Measurements from ENCODE around the gene INPP5A. TPM values are rescaled to one million over a fixed set of nuclear protein-coding genes. Genes with fewer than 3 reads are reported as not detected.
"Not testable (repeated sequence)": the region's sequence is repeated elsewhere in the genome, so short reads cannot be mapped to it uniquely, and the experiment has no call there.

INPP5A gene
- total RNA-seq, 1 donor from 2014 or later: 105 TPM

DNA sequence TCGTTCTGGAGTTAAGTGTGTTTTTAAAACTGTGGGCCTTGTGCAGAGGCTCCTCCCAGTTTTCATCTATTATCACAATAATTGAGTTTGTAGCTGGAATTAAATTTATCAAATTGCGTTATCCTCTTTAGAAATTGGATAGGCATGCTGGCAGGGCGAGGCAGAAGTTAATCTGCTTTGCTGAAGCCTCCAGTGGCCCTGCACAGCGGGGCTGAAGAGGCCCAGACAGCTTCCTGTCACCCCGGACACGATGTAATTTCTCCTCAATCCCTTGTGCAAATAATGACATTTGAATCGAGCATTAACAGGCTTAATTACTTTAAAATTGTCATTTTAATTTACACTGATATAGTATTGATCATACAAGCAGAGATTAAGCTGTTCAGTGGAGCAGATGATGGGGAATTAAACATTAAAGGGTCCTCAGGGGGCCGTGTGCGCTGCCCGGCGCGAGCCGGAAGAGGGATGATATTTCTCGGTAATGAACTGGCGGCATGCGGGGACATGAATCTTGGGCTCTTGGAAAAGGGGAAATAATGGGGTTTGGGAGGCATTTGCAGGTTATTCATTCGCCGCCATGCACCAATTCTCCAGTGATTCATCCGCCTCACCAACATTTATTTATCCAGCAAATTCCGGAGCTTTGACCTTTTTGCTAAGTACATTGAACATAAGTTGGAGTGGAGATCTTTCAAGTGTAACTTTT, 129.9 kb downstream of the INPP5A start:
- intact Hi-C loops (cut with micrococcal nuclease): no loop called here

DNA sequence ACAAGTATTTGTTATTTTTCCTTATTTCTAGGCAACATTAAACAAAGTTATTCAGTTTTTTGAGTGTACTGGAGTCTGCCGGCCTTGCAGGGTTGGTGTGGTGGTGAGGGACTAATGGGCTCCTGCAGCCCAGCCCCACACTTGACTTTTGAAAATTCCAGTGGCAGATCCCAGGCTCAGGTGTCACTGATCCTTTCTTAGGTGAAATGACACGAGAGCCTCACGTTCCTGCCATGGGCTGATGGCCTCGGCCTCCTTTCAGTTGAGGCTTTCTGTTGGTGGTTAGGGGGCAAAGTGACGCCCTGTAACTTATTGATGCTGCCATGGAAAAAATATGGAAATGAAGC, 130.4 kb downstream of the INPP5A start:
- Histone ChIP-seq H3K9me3 (replicated peaks) (no peaks in the 10 kb centered on the region), H3K27me3 (ENCODE audit: low read depth) (no peaks in the 10 kb centered on the region), H3K36me3 (peaks cover 5% of the 10 kb centered on the region), H3K27ac (replicated peaks) (no peak overlapping the region), H3K4me3 (no peak overlapping the region), H3K4me1 (peaks cover 19% of the 10 kb centered on the region)
- DNase-seq: no peak
- intact Hi-C loops (cut with micrococcal nuclease): no loop called here
- TF ChIP-seq, protein P1, sequence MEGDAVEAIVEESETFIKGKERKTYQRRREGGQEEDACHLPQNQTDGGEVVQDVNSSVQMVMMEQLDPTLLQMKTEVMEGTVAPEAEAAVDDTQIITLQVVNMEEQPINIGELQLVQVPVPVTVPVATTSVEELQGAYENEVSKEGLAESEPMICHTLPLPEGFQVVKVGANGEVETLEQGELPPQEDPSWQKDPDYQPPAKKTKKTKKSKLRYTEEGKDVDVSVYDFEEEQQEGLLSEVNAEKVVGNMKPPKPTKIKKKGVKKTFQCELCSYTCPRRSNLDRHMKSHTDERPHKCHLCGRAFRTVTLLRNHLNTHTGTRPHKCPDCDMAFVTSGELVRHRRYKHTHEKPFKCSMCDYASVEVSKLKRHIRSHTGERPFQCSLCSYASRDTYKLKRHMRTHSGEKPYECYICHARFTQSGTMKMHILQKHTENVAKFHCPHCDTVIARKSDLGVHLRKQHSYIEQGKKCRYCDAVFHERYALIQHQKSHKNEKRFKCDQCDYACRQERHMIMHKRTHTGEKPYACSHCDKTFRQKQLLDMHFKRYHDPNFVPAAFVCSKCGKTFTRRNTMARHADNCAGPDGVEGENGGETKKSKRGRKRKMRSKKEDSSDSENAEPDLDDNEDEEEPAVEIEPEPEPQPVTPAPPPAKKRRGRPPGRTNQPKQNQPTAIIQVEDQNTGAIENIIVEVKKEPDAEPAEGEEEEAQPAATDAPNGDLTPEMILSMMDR (IDR thresholded peaks at IDR 0.05; ENCODE audit: borderline replicate concordance): no peak

More for the DNA sequence above, 129.9 kb downstream of the INPP5A start:
- no peak overlapping the region for H3K27ac ChIP-seq (replicated peaks)
- H3K9me3 ChIP-seq (replicated peaks): no peaks in the 10 kb centered on the region
- H3K27me3 ChIP-seq (ENCODE audit: low read depth): no peaks in the 10 kb centered on the region
- H3K36me3 ChIP-seq: peaks cover 5% of the 10 kb centered on the region
- peaks cover 19% of the 10 kb centered on the region for H3K4me1 ChIP-seq
- H3K4me3 ChIP-seq: no peak overlapping the region
- TF ChIP-seq, protein P1 (IDR thresholded peaks at IDR 0.05; ENCODE audit: borderline replicate concordance): no peak
- no peak for DNase-seq

DNA sequence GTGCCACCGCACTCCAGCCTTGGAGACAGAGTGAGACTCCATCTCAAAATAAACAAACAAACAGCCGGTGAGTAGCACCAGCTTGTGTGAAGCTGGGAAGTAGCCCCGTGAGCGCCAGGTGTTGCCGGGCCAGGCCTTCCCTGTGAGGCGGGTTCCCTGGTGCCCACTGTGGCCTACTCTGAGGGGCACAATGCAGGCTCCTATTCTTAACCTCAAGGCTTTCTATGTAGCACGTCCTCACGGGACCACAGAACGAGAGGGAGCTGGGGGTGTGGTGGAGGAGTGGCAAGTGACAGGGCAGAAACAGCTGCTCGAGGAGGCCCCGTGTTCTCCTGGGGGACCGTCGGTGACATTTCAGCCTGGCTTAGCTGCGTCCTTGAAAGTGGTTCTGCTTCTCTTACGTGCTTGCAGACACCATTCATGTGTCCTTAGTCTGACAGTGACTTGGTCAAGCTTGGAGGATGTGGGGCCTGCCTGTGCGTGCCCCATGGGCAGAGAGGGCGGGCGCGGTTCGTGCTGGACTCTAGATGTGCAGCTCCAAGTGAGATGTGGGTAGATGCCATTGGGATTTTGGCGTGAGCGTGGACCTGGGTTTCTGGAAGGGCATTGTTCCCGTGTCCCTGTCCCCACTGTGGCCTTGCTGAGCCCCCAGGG, 131.7 kb downstream of the INPP5A start:
- TF ChIP-seq, protein P1 (IDR thresholded peaks at IDR 0.05; ENCODE audit: borderline replicate concordance): no peak
- H3K9me3 ChIP-seq (replicated peaks): no peaks in the 10 kb centered on the region
- no peak overlapping the region for H3K27ac ChIP-seq (replicated peaks)
- no peaks in the 10 kb centered on the region for H3K27me3 ChIP-seq (ENCODE audit: low read depth)
- no peak overlapping the region for H3K4me3 ChIP-seq
- H3K4me1 ChIP-seq: peaks cover 19% of the 10 kb centered on the region
- DNase-seq: no peak
- H3K36me3 ChIP-seq: no peaks in the 10 kb centered on the region
- intact Hi-C loops (cut with micrococcal nuclease): no loop called here

DNA sequence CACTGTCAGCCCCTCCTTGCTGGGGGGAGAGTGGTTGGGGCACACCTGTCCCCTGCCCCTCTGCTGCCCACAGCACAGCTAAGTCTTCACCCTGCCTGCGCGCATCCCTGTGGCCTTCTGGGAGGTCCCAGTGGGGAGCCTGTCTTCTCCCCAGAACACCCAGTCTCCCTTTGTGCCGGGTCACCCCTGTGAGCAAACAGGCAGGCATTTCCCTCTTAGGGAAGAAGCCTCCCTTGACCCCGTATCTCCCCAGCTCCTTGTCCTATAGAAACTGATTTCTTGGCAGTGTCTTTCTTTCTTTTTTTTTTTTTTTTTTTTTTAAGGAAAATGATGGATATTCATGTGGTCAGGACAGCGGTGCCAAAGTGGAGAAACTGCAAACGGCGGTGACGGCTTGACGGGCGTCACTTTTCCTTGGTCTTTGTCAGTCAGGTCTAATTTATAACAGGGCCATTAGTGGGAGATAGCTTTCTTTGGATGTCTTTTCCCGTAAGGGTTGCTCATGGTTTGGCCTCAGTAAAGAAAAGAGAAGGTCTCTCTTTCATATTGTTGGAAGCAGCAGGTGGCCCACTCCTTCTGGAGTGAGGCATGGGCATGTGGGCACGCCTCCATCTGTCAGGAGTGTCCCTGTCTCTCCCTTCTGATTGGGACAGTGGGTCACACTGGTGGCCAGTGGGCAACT, 133.1 kb downstream of the INPP5A start:
- Histone ChIP-seq H3K36me3 (no peaks in the 10 kb centered on the region), H3K4me1 (peaks cover 19% of the 10 kb centered on the region), H3K9me3 (replicated peaks) (no peaks in the 10 kb centered on the region), H3K4me3 (no peak overlapping the region), H3K27ac (replicated peaks) (no peak overlapping the region), H3K27me3 (ENCODE audit: low read depth) (no peaks in the 10 kb centered on the region)
- intact Hi-C loops (cut with micrococcal nuclease): no loop called here
- TF ChIP-seq, protein P1 (IDR thresholded peaks at IDR 0.05; ENCODE audit: borderline replicate concordance): no peak
- no peak for DNase-seq

DNA sequence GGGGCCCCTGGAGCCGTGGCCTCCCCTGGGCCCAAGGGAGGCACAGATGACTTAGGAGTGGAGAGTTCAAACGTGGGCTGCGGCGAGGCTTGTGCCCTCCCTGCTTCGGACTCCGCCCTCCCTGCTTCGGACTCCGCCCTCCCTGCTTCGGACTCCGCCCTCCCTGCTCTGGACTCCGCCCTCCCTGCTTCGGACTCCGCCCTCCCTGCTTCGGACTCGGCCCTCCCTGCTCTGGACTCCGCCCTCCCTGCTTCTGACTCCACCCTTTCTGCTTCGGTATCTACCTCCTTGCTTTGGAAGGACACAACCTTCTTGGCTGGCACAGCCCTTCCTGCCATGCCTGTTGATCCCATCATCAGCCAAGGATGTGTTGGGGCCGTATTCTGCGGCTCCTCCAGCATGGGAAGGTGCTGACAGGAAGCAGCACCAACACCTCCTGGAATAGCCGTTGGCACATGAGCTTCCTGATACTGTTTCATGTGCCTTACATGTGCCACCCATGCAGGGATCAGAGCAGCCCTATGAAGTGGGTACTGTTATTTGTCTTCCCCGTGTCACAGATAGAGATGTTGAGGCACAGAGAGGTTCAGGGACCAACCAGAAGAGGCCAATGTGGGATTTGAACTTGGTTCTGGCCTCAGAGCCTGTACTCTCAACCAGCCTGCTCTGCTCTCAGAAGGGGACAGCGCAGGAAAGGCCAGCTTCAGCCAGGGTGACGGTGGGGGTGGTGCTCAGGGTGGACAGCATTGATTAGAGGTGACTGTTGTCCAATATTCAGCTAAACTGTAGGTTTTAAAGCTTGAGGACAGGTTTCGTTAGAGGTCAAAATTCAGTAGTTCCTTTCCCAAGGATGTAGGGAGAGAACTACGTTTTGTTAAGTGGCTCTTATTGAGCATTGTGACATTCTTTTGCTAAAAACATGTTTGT, 133.9 kb downstream of the INPP5A start:
- peak; percentile 33 for DNase-seq
- intact Hi-C loops (cut with micrococcal nuclease): no loop called here
- TF ChIP-seq, protein P1 (IDR thresholded peaks at IDR 0.05; ENCODE audit: borderline replicate concordance): no peak
- Histone ChIP-seq H3K36me3 (no peaks in the 10 kb centered on the region), H3K9me3 (replicated peaks) (no peaks in the 10 kb centered on the region), H3K4me3 (no peak overlapping the region), H3K27ac (replicated peaks) (peak overlapping the region; percentile 5), H3K27me3 (ENCODE audit: low read depth) (no peaks in the 10 kb centered on the region), H3K4me1 (peaks cover 14% of the 10 kb centered on the region)

DNA sequence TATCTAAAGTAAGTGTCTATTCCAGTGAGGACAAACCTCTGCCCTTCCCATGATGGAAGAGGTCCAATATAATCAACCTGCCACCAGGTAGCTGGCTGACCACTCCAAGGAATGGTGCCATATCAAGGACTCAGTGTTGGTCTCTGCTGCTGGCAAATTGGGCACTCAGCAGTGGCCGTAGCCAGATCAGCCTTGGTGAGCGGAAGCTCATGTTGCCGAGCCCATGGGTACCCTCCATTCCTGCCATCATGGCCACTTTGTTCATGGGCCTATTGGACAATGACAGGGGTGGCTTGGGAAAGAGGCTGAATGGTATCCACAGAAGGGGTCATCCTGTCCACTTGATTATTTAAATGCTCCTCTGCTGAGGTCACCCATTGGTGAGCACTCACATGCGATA, 136.2 kb downstream of the INPP5A start:
- H3K27me3 ChIP-seq (ENCODE audit: low read depth); H3K9me3 ChIP-seq (replicated peaks); H3K4me3 ChIP-seq; H3K27ac ChIP-seq (replicated peaks); H3K36me3 ChIP-seq; DNase-seq; intact Hi-C loops (cut with micrococcal nuclease): not testable (repeated sequence)
- H3K4me1 ChIP-seq: peaks cover 13% of the 10 kb centered on the region

All from left ventricle myocardium inferior (tissue), 1 donor.